Liver (tissue), 9 donors: ENCODE results near the gene FER1L5. TPM values are rescaled to one million over a fixed set of nuclear protein-coding genes. Genes with fewer than 3 reads are reported as not detected.
"Not testable (repeated sequence)": the region's sequence is repeated elsewhere in the genome, so short reads cannot be mapped to it uniquely, and the experiment has no call there.

Source experiments
- DNase-seq: peaks from one replicate; pipeline ENCODE4 v3.0.0-alpha.2; 2017; ENCODE audit warnings: low spot score
- H3K27ac ChIP-seq, 2 donors: one replicate each; pipeline ENCODE4 v1.7.0; 2013; ENCODE audit warnings: inconsistent platforms in 2 of 2, low read length in 2 of 2, control low read depth in 1 of 2, low read depth in 1 of 2, mild to moderate bottlenecking in 1 of 2
- H3K27me3 ChIP-seq, 4 donors: one replicate each; pipeline versions ENCODE4 v1.6.1 to v1.7.0; 2013; ENCODE audit warnings: low read length in 3 of 4, inconsistent platforms in 1 of 4, mild to moderate bottlenecking in 1 of 4, moderate library complexity in 1 of 4; ENCODE audit not compliant: control insufficient read depth in 4 of 4, insufficient read depth in 4 of 4
- H3K36me3 ChIP-seq, 4 donors: one replicate each; pipeline versions ENCODE4 v1.6.1 to v1.7.0; 2013; ENCODE audit warnings: low read length in 3 of 4, mild to moderate bottlenecking in 3 of 4, low read depth in 1 of 4, moderate library complexity in 1 of 4; ENCODE audit not compliant: control insufficient read depth in 4 of 4, insufficient read depth in 3 of 4
- H3K4me1 ChIP-seq, 4 donors: one replicate each; pipeline versions ENCODE4 v1.6.1 to v1.7.0; 2013; ENCODE audit warnings: low read length in 3 of 4, mild to moderate bottlenecking in 3 of 4, moderate library complexity in 1 of 4; ENCODE audit not compliant: control insufficient read depth in 4 of 4, insufficient read depth in 4 of 4
- H3K4me3 ChIP-seq, 3 donors: one replicate each; pipeline versions ENCODE4 v1.6.1 to v1.7.0; 2013; ENCODE audit warnings: low read length in 3 of 3, control low read depth in 1 of 3, low read depth in 1 of 3, mild to moderate bottlenecking in 1 of 3
- H3K9ac ChIP-seq, 2 donors: one replicate each; pipeline ENCODE4 v1.7.0; 2013; ENCODE audit warnings: low read length in 2 of 2, mild to moderate bottlenecking in 2 of 2, moderate library complexity in 2 of 2, control low read depth in 1 of 2, low read depth in 1 of 2
- H3K9me3 ChIP-seq, 4 donors: one replicate each; pipeline versions ENCODE4 v1.6.1 to v1.7.0; 2013; ENCODE audit warnings: low read length in 3 of 4; ENCODE audit not compliant: control insufficient read depth in 4 of 4
- FOXA1 ChIP-seq: IDR thresholded peaks from 2 replicates; pipeline ENCODE4 v1.6.1; 2016; ENCODE audit warnings: antibody characterized with exemption
- GABPA ChIP-seq, 2 donors: IDR thresholded peaks in 1 of 2; conservative IDR thresholded peaks in 1 of 2; 2 replicates each; pipeline ENCODE4 v1.6.1; 2016; ENCODE audit warnings: antibody characterized with exemption in 2 of 2, mild to moderate bottlenecking in 1 of 2, moderate library complexity in 1 of 2
- HNF4A ChIP-seq, 2 donors: conservative IDR thresholded peaks; 2 replicates each; pipeline ENCODE4 v1.6.1; 2016; ENCODE audit warnings: antibody characterized with exemption in 2 of 2, mild to moderate bottlenecking in 2 of 2
- HNF4G ChIP-seq: IDR thresholded peaks from 2 replicates; pipeline ENCODE4 v1.6.1; 2016; ENCODE audit warnings: antibody characterized with exemption
- RAD21 ChIP-seq, 2 donors: IDR thresholded peaks; 2 replicates each; pipeline ENCODE4 v1.6.1; 2016; ENCODE audit warnings: antibody characterized with exemption in 2 of 2, mild to moderate bottlenecking in 2 of 2
- SP1 ChIP-seq: IDR thresholded peaks from 2 replicates; pipeline ENCODE4 v1.6.1; 2018; ENCODE audit warnings: antibody characterized with exemption, mild to moderate bottlenecking
- TAF1 ChIP-seq: conservative IDR thresholded peaks from 2 replicates; pipeline ENCODE4 v1.6.1; 2016; ENCODE audit warnings: antibody characterized with exemption, mild to moderate bottlenecking
- YY1 ChIP-seq: IDR thresholded peaks from 2 replicates; pipeline ENCODE4 v1.6.1; 2016; ENCODE audit warnings: antibody characterized with exemption, mild to moderate bottlenecking
- WGBS: extraction: QIAGEN DNeasy Blood & Tissue Kit; methylation state at CpG from one replicate; pipeline ENCODE4 v1.1.7; 2013; 5-methylcytosine and 5-hydroxymethylcytosine counted together
- polyA plus RNA-seq, 2 donors: library from polyadenylated mRNA; stranded (reverse) in 1 of 2; unstranded in 1 of 2; fragments of 200-250 nt in 1 of 2; fragments of >200 nt in 1 of 2; fragmentation: Nextera tagmentation in 1 of 2; extraction: Ambion mirVana in 1 of 2; gene quantifications; one replicate each; pipeline versions ENCODE4 v1.2.1 to v1.2.3, GENCODE V29; 2013 to 2015
- total RNA-seq, 2 donors: library from RNA; depleted of rRNA; stranded (reverse); fragments of >200 nt; gene quantifications; one replicate each; pipeline ENCODE4 v1.2.3, GENCODE V29; 2014
- TF ChIP-seq, protein P1 (sequence below): fragments of 150-350 bp; IDR thresholded peaks from 2 replicates; pipeline ENCODE4 v1.5.1; 2017; ENCODE audit warnings: improper control_type of control experiment, low read depth, low read length; ENCODE audit not compliant: missing input control
- TF ChIP-seq, protein P2 (sequence below): IDR thresholded peaks from 2 replicates; pipeline ENCODE4 v1.6.1; 2016; ENCODE audit warnings: antibody characterized with exemption
- TF ChIP-seq, protein P3 (sequence below): IDR thresholded peaks from 2 replicates; pipeline ENCODE4 v1.6.1; 2016; ENCODE audit warnings: antibody characterized with exemption, mild to moderate bottlenecking
- TF ChIP-seq, protein P4 (sequence below): IDR thresholded peaks from 2 replicates; pipeline ENCODE4 v1.6.1; 2016; ENCODE audit warnings: antibody characterized with exemption
- donor health status: healthy.
- donor health status: healthy.
- donor health status: healthy.
- donor health status: healthy.
- donor health status: healthy.

Gene FER1L5
- total and polyA plus RNA-seq, 4 donors, result under 0.01 TPM; not detected in 3

DNA sequence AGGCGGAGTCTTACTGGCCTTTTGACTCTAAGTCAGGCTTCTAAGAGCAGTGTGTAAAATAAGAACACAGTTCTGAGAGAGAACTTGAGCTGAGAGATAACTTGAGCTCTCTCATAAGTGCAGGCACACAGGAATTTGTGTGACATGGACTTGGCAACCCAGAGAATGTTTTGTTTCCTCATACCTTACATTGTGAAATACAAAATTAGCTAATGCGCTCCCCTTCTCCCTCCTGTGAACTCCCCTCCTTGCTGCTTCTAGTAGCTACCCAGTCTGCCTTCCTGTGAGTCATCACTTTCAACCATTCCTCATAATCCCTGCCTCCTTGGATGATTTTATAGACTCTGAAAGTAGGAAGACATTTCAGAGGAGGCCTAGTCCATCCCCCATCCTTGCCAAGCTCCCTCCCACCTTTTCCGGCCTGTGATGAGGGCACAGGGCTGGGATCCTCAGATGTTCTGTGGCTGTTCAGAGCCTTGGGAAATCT lies 22.6 kb downstream of the FER1L5 start:
- TF ChIP-seq, protein P1, sequence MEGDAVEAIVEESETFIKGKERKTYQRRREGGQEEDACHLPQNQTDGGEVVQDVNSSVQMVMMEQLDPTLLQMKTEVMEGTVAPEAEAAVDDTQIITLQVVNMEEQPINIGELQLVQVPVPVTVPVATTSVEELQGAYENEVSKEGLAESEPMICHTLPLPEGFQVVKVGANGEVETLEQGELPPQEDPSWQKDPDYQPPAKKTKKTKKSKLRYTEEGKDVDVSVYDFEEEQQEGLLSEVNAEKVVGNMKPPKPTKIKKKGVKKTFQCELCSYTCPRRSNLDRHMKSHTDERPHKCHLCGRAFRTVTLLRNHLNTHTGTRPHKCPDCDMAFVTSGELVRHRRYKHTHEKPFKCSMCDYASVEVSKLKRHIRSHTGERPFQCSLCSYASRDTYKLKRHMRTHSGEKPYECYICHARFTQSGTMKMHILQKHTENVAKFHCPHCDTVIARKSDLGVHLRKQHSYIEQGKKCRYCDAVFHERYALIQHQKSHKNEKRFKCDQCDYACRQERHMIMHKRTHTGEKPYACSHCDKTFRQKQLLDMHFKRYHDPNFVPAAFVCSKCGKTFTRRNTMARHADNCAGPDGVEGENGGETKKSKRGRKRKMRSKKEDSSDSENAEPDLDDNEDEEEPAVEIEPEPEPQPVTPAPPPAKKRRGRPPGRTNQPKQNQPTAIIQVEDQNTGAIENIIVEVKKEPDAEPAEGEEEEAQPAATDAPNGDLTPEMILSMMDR, result no peak
- TF ChIP-seq, protein P2, sequence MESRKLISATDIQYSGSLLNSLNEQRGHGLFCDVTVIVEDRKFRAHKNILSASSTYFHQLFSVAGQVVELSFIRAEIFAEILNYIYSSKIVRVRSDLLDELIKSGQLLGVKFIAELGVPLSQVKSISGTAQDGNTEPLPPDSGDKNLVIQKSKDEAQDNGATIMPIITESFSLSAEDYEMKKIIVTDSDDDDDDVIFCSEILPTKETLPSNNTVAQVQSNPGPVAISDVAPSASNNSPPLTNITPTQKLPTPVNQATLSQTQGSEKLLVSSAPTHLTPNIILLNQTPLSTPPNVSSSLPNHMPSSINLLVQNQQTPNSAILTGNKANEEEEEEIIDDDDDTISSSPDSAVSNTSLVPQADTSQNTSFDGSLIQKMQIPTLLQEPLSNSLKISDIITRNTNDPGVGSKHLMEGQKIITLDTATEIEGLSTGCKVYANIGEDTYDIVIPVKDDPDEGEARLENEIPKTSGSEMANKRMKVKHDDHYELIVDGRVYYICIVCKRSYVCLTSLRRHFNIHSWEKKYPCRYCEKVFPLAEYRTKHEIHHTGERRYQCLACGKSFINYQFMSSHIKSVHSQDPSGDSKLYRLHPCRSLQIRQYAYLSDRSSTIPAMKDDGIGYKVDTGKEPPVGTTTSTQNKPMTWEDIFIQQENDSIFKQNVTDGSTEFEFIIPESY, result no peak
- TF ChIP-seq, protein P3, sequence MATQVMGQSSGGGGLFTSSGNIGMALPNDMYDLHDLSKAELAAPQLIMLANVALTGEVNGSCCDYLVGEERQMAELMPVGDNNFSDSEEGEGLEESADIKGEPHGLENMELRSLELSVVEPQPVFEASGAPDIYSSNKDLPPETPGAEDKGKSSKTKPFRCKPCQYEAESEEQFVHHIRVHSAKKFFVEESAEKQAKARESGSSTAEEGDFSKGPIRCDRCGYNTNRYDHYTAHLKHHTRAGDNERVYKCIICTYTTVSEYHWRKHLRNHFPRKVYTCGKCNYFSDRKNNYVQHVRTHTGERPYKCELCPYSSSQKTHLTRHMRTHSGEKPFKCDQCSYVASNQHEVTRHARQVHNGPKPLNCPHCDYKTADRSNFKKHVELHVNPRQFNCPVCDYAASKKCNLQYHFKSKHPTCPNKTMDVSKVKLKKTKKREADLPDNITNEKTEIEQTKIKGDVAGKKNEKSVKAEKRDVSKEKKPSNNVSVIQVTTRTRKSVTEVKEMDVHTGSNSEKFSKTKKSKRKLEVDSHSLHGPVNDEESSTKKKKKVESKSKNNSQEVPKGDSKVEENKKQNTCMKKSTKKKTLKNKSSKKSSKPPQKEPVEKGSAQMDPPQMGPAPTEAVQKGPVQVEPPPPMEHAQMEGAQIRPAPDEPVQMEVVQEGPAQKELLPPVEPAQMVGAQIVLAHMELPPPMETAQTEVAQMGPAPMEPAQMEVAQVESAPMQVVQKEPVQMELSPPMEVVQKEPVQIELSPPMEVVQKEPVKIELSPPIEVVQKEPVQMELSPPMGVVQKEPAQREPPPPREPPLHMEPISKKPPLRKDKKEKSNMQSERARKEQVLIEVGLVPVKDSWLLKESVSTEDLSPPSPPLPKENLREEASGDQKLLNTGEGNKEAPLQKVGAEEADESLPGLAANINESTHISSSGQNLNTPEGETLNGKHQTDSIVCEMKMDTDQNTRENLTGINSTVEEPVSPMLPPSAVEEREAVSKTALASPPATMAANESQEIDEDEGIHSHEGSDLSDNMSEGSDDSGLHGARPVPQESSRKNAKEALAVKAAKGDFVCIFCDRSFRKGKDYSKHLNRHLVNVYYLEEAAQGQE, result no peak
- no peak for TF ChIP-seq YY1
- no peak for TF ChIP-seq RAD21 (IDR thresholded peaks at IDR 0.05)
- no peak for TF ChIP-seq TAF1
- TF ChIP-seq HNF4A (conservative IDR thresholded peaks at IDR 0.05), result peak in 1 of 2 donors; percentile 4
- no peak for TF ChIP-seq FOXA1
- TF ChIP-seq HNF4G, result no peak
- TF ChIP-seq, protein P4, sequence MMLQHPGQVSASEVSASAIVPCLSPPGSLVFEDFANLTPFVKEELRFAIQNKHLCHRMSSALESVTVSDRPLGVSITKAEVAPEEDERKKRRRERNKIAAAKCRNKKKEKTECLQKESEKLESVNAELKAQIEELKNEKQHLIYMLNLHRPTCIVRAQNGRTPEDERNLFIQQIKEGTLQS, result no peak
- TF ChIP-seq SP1, result peak; percentile 18
- no peak for TF ChIP-seq GABPA (IDR thresholded peaks at IDR 0.05 in 1 of 2, conservative IDR thresholded peaks at IDR 0.05 in 1 of 2)
- 82% methylated on average over 3 of the region's 3 CpGs for WGBS
- H3K9ac ChIP-seq, result no peak overlapping the region

DNA sequence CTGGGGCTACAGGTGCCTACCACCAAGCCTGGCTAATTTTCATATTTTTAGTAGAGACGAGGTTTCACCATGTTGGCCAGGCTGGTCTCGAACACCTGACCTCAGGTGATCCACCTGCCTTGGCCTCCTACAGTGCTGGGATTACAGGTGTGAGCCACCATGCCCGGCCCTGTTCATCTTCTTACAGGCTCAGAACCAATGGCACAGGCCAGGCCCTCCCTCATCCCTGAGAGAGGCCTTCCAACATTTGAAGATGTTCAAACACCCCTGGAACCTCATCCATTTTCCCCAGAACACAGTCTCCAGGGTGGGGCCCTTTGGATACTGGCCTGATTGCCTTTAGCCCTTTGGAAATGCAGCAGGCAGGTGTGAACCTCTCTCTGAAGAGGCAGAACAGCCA lies 23.2 kb downstream of the FER1L5 start:
- not testable (repeated sequence) for H3K9me3 ChIP-seq, H3K4me3 ChIP-seq, H3K4me1 ChIP-seq, H3K27me3 ChIP-seq, H3K27ac ChIP-seq, H3K36me3 ChIP-seq, H3K9ac ChIP-seq, DNase-seq
- 99% methylated on average over 3 of the region's 3 CpGs for WGBS

More for the DNA sequence above, 22.6 kb downstream of the FER1L5 start:
- Histone ChIP-seq H3K27me3 (no peaks in the 10 kb centered on the region), H3K4me3 (no peak overlapping the region), H3K9me3 (peaks cover 0 to 4% (median 0%) of the 10 kb centered on the region in 4 donors), H3K27ac (no peak overlapping the region), H3K36me3 (no peaks in the 10 kb centered on the region), H3K4me1 (no peaks in the 10 kb centered on the region)
- DNase-seq, result no peak
